Epithelial cell of proximal tubule (primary cell): ENCODE data around the gene SPECC1L. TPM values are rescaled to one million over a fixed set of nuclear protein-coding genes. Genes with fewer than 3 reads are reported as not detected.

ENCODE experiments used
- DNase-seq: peaks from one replicate; pipeline ENCODE4 v3.0.0-alpha.2; 2011; ENCODE audit warnings: low read depth
- H3K4me3 ChIP-seq: 2 replicates; pipeline ENCODE4 v1.5.1; 2011; ENCODE audit warnings: low read depth, mild to moderate bottlenecking, low read length
- total RNA-seq: library from RNA; depleted of rRNA; stranded (reverse); fragments of >200 nt; gene quantifications from 2 replicates; pipeline ENCODE4 v1.2.3, GENCODE V29; 2015
- TF ChIP-seq, protein P1 (sequence below): conservative IDR thresholded peaks from 2 replicates; pipeline ENCODE4 v1.5.1; 2012; ENCODE audit warnings: low read depth, mild to moderate bottlenecking, low read length

The SPECC1L gene
- total RNA-seq, 1 donor from 2014 or later, result 22.7 TPM

GRCh38 chr22:24459911-24460310, 189.3 kb downstream of the SPECC1L start:
- DNase-seq, result no peak
- TF ChIP-seq, protein P1, sequence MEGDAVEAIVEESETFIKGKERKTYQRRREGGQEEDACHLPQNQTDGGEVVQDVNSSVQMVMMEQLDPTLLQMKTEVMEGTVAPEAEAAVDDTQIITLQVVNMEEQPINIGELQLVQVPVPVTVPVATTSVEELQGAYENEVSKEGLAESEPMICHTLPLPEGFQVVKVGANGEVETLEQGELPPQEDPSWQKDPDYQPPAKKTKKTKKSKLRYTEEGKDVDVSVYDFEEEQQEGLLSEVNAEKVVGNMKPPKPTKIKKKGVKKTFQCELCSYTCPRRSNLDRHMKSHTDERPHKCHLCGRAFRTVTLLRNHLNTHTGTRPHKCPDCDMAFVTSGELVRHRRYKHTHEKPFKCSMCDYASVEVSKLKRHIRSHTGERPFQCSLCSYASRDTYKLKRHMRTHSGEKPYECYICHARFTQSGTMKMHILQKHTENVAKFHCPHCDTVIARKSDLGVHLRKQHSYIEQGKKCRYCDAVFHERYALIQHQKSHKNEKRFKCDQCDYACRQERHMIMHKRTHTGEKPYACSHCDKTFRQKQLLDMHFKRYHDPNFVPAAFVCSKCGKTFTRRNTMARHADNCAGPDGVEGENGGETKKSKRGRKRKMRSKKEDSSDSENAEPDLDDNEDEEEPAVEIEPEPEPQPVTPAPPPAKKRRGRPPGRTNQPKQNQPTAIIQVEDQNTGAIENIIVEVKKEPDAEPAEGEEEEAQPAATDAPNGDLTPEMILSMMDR, result no peak
- H3K4me3 ChIP-seq, result no peak overlapping the region

GRCh38 chr22:24460418-24461089, 189.9 kb downstream of the SPECC1L start:
- H3K4me3 ChIP-seq, result no peak overlapping the region
- TF ChIP-seq, protein P1, result no peak
- no peak for DNase-seq

GRCh38 chr22:24463071-24463760, 192.6 kb downstream of the SPECC1L start:
- no peak overlapping the region for H3K4me3 ChIP-seq
- DNase-seq, result no peak
- TF ChIP-seq, protein P1, result no peak

- TF ChIP-seq, protein P1, result no peak
- H3K4me3 ChIP-seq, result no peak overlapping the region
- no peak for DNase-seq
Observed at GRCh38 chr22:24465566-24465965, 194.9 kb downstream of the SPECC1L start.

GRCh38 chr22:24465975-24466374, 195.3 kb downstream of the SPECC1L start:
- TF ChIP-seq, protein P1, result no peak
- DNase-seq, result no peak
- no peak overlapping the region for H3K4me3 ChIP-seq

DNA sequence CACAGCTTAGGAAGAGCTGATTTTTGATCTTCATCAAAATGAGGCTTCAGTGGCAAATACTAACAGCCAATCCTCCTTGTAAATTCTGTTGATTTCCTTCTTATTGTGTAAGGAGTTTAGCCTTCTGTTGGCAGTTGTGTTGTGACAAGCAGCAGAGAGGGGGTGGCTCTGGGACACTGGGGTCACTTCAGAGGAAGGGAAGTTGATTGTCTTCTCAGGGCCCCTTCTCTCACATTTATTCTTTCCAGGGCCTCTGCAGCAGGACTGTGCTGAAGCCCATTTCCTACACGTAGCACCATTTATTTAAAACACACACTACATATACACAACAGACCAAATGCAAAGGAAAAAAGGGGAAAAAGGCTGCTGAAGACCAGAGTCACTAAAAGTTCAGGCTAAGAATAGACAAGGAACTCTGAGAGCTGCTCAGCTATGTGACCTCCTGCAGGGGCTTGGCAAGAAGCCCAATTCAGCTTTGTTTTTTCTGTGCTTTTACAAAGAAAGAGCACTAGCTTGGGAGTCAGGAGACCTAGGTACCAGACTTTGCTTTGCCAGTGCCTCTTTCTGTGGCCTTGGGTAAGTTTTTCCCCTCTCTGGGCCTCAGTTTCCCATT, 196.2 kb downstream of the SPECC1L start:
- no peak overlapping the region for H3K4me3 ChIP-seq
- TF ChIP-seq, protein P1, result no peak
- no peak for DNase-seq
